SJCRH30 (cell line): ENCODE data around the gene KLHL26. TPM values are rescaled to one million over a fixed set of nuclear protein-coding genes. Genes with fewer than 3 reads are reported as not detected.
"Not testable (repeated sequence)": the region's sequence is repeated elsewhere in the genome, so short reads cannot be mapped to it uniquely, and the experiment has no call there.

ENCODE experiments used
- DNase-seq, 2 experiments: peaks; one replicate each; pipeline ENCODE4 v3.0.0-alpha.2; 2015 to 2020
- H3K27ac ChIP-seq: fragments of 250-450 bp; sonication (Bioruptor Pico); 2 replicates; pipeline ENCODE4 v1.5.1; 2020; ENCODE audit warnings: mild to moderate bottlenecking, moderate library complexity
- H3K27me3 ChIP-seq: fragments of 250-450 bp; sonication (Bioruptor Pico); 2 replicates; pipeline ENCODE4 v1.5.1; 2020; ENCODE audit warnings: mild to moderate bottlenecking, moderate library complexity
- H3K36me3 ChIP-seq: fragments of 250-450 bp; sonication (Bioruptor Pico); 2 replicates; pipeline ENCODE4 v1.5.1; 2020; ENCODE audit warnings: mild to moderate bottlenecking, moderate library complexity
- H3K4me1 ChIP-seq: fragments of 250-450 bp; sonication (Bioruptor Pico); 2 replicates; pipeline ENCODE4 v1.5.1; 2020; ENCODE audit warnings: mild to moderate bottlenecking, moderate library complexity
- H3K4me3 ChIP-seq: fragments of 250-450 bp; sonication (Bioruptor Pico); 2 replicates; pipeline ENCODE4 v1.5.1; 2020; ENCODE audit warnings: mild to moderate bottlenecking, moderate library complexity
- H3K9me3 ChIP-seq: fragments of 250-450 bp; sonication (Bioruptor Pico); replicated peaks from 2 replicates; pipeline ENCODE4 v1.5.1; 2020; ENCODE audit warnings: mild to moderate bottlenecking, moderate library complexity
- total RNA-seq: library from RNA; depleted of rRNA; stranded (reverse); fragments of >200 nt; shearing (Covaris generic); gene quantifications from 2 replicates; pipeline ENCODE4 v1.2.3, GENCODE V29; 2014

KLHL26 gene
- total RNA-seq, 1 experiment from 2014 or later: 0.87 TPM

GRCh38 chr19:18595475-18595874, 41.4 kb upstream of the KLHL26 start:
- Histone ChIP-seq H3K4me3 (no peak overlapping the region), H3K4me1 (peaks cover 9% of the 10 kb centered on the region), H3K27me3 (0 out of 2 replicates have a peak, but pooled peaks cover 4% of the 10 kb centered on the region), H3K27ac (no peak overlapping the region), H3K9me3 (no peaks in the 10 kb centered on the region), H3K36me3 (no peaks in the 10 kb centered on the region)
- DNase-seq: no peak

- Histone ChIP-seq H3K4me3 (no peak overlapping the region), H3K36me3 (no peaks in the 10 kb centered on the region), H3K9me3 (no peaks in the 10 kb centered on the region), H3K27ac (no peak overlapping the region), H3K4me1 (peaks cover 9% of the 10 kb centered on the region), H3K27me3 (0 out of 2 replicates have a peak, but pooled peaks cover 4% of the 10 kb centered on the region)
- peak; percentile 69 to 70 for DNase-seq
Measured at GRCh38 chr19:18596752-18597157, 40.1 kb upstream of the KLHL26 start.

- H3K4me3 ChIP-seq: no peak overlapping the region
- H3K27ac ChIP-seq: no peak overlapping the region
- no peak for DNase-seq
- no peaks in the 10 kb centered on the region for H3K36me3 ChIP-seq
- 0 out of 2 replicates have a peak, but pooled peaks cover 6% of the 10 kb centered on the region for H3K27me3 ChIP-seq
- peaks cover 11% of the 10 kb centered on the region for H3K4me1 ChIP-seq
- H3K9me3 ChIP-seq: no peaks in the 10 kb centered on the region
Measured at GRCh38 chr19:18597809-18598660, 38.8 kb upstream of the KLHL26 start.

GRCh38 chr19:18599485-18599884, 37.3 kb upstream of the KLHL26 start:
- H3K27me3 ChIP-seq: 0 out of 2 replicates have a peak, but pooled peaks cover 6% of the 10 kb centered on the region
- H3K27ac ChIP-seq: no peak overlapping the region
- peaks cover 15% of the 10 kb centered on the region for H3K4me1 ChIP-seq
- no peaks in the 10 kb centered on the region for H3K36me3 ChIP-seq
- no peak for DNase-seq
- no peak overlapping the region for H3K4me3 ChIP-seq
- H3K9me3 ChIP-seq: no peaks in the 10 kb centered on the region

GRCh38 chr19:18600692-18601397, 36.0 kb upstream of the KLHL26 start:
- H3K9me3 ChIP-seq, H3K36me3 ChIP-seq, H3K4me3 ChIP-seq, H3K27ac ChIP-seq, DNase-seq: not testable (repeated sequence)
- Histone ChIP-seq H3K27me3 (peaks cover 11% of the 10 kb centered on the region; the same call in 1 of the 2 replicates), H3K4me1 (peaks cover 17% of the 10 kb centered on the region; the same call in 1 of the 2 replicates)

- Histone ChIP-seq H3K4me1 (peaks cover 17% of the 10 kb centered on the region; the same call in 1 of the 2 replicates), H3K27ac (no peak overlapping the region), H3K36me3 (no peaks in the 10 kb centered on the region), H3K9me3 (no peaks in the 10 kb centered on the region), H3K27me3 (peaks cover 11% of the 10 kb centered on the region; the same call in 1 of the 2 replicates), H3K4me3 (no peak overlapping the region)
- no peak for DNase-seq
Measured at GRCh38 chr19:18601875-18602274, 35.0 kb upstream of the KLHL26 start.

GRCh38 chr19:18603255-18603957, 33.4 kb upstream of the KLHL26 start:
- Histone ChIP-seq H3K27ac (no peak overlapping the region), H3K27me3 (peaks cover 24% of the 10 kb centered on the region), H3K9me3 (no peaks in the 10 kb centered on the region), H3K4me1 (peaks cover 14% of the 10 kb centered on the region; the same call in 1 of the 2 replicates), H3K36me3 (no peaks in the 10 kb centered on the region), H3K4me3 (peak overlapping the region; percentile 43)
- peak; percentile 48 to 55 for DNase-seq

- H3K4me1 ChIP-seq: peaks cover 14% of the 10 kb centered on the region; the same call in 1 of the 2 replicates
- peak; percentile 51 to 63 for DNase-seq
- peak overlapping the region; percentile 38; the same call in 1 of the 2 replicates for H3K27ac ChIP-seq
- peak overlapping the region; percentile 43 for H3K4me3 ChIP-seq
- H3K36me3 ChIP-seq: no peaks in the 10 kb centered on the region
- H3K9me3 ChIP-seq: no peaks in the 10 kb centered on the region
- H3K27me3 ChIP-seq: peaks cover 32% of the 10 kb centered on the region
Measured at GRCh38 chr19:18603958-18604819, 32.6 kb upstream of the KLHL26 start.

GRCh38 chr19:18604820-18605159, 32.0 kb upstream of the KLHL26 start:
- H3K4me1 ChIP-seq: peaks cover 14% of the 10 kb centered on the region; the same call in 1 of the 2 replicates
- peaks cover 38% of the 10 kb centered on the region for H3K27me3 ChIP-seq
- H3K27ac ChIP-seq: no peak overlapping the region
- DNase-seq: no peak
- H3K36me3 ChIP-seq: no peaks in the 10 kb centered on the region
- no peaks in the 10 kb centered on the region for H3K9me3 ChIP-seq
- no peak overlapping the region; the same call in 1 of the 2 replicates for H3K4me3 ChIP-seq

GRCh38 chr19:18605196-18605545, 31.7 kb upstream of the KLHL26 start:
- DNase-seq: no peak

GRCh38 chr19:18605546-18606280, 31.1 kb upstream of the KLHL26 start:
- Histone ChIP-seq H3K36me3 (no peaks in the 10 kb centered on the region), H3K27me3 (peaks cover 47% of the 10 kb centered on the region), H3K4me3 (peak overlapping the region; percentile 52), H3K9me3 (no peaks in the 10 kb centered on the region), H3K27ac (no peak overlapping the region), H3K4me1 (peaks cover 22% of the 10 kb centered on the region)
- no peak for DNase-seq

More at GRCh38 chr19:18605196-18605545, 31.7 kb upstream of the KLHL26 start:
- Histone ChIP-seq H3K36me3 (no peaks in the 10 kb centered on the region), H3K4me1 (peaks cover 17% of the 10 kb centered on the region), H3K9me3 (no peaks in the 10 kb centered on the region), H3K27me3 (peaks cover 41% of the 10 kb centered on the region), H3K27ac (no peak overlapping the region), H3K4me3 (peak overlapping the region; percentile 52; the same call in 1 of the 2 replicates)

- no peak for DNase-seq
- Histone ChIP-seq H3K27me3 (peaks cover 53% of the 10 kb centered on the region), H3K4me3 (peak within 1 kb of the TSS; percentile 52), H3K9me3 (no peaks in the 10 kb centered on the region), H3K36me3 (no peaks in the 10 kb centered on the region), H3K27ac (no peak within 1 kb of the TSS), H3K4me1 (peaks cover 28% of the 10 kb centered on the region)
Measured at GRCh38 chr19:18606281-18607225, 30.3 kb upstream of the KLHL26 start, which contains the start of gene CRLF1. CRLF1 (minus strand) TSS chr19:18606799; CDS start chr19:18606656, 143 bp downstream.
